Measurements from ENCODE around the gene IDI2. TPM values are rescaled to one million over a fixed set of nuclear protein-coding genes. Genes with fewer than 3 reads are reported as not detected.

The IDI2 gene
- total RNA-seq, 3 donors from 2014 or later, result not detected

DNA sequence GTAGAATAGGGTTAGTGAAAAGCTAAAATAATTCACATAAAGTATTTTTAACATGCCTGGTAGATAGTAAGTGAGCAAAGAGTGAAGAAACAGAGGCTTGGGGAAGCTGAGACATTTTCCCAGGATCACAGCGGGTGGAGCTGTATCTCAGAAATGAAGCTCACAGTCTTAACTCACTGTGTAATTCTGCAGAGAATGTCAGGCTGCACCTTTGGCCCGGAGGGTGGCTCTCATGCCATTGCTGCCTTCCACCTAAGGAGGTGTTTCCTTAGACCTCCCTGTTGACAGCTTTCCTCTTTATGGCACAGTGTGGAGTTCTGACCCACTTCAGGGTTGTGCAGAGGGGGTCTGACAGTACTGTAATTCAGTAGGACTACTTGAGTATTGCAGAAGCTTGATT, 40.3 kb downstream of the IDI2 start:
- TF ChIP-seq, protein P1, sequence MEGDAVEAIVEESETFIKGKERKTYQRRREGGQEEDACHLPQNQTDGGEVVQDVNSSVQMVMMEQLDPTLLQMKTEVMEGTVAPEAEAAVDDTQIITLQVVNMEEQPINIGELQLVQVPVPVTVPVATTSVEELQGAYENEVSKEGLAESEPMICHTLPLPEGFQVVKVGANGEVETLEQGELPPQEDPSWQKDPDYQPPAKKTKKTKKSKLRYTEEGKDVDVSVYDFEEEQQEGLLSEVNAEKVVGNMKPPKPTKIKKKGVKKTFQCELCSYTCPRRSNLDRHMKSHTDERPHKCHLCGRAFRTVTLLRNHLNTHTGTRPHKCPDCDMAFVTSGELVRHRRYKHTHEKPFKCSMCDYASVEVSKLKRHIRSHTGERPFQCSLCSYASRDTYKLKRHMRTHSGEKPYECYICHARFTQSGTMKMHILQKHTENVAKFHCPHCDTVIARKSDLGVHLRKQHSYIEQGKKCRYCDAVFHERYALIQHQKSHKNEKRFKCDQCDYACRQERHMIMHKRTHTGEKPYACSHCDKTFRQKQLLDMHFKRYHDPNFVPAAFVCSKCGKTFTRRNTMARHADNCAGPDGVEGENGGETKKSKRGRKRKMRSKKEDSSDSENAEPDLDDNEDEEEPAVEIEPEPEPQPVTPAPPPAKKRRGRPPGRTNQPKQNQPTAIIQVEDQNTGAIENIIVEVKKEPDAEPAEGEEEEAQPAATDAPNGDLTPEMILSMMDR (IDR thresholded peaks at IDR 0.05), result no peak
- Histone ChIP-seq H3K9me3 (peaks cover 10% of the 10 kb centered on the region), H3K36me3 (ENCODE audit: low read depth) (no peaks in the 10 kb centered on the region), H3K4me3 (no peak overlapping the region), H3K4me1 (ENCODE audit: low read depth) (peaks cover 15% of the 10 kb centered on the region)
- DNase-seq (no peak), ATAC-seq (no peak)
- intact Hi-C loops (cut with DNase I, micrococcal nuclease), result no loop called here

DNA sequence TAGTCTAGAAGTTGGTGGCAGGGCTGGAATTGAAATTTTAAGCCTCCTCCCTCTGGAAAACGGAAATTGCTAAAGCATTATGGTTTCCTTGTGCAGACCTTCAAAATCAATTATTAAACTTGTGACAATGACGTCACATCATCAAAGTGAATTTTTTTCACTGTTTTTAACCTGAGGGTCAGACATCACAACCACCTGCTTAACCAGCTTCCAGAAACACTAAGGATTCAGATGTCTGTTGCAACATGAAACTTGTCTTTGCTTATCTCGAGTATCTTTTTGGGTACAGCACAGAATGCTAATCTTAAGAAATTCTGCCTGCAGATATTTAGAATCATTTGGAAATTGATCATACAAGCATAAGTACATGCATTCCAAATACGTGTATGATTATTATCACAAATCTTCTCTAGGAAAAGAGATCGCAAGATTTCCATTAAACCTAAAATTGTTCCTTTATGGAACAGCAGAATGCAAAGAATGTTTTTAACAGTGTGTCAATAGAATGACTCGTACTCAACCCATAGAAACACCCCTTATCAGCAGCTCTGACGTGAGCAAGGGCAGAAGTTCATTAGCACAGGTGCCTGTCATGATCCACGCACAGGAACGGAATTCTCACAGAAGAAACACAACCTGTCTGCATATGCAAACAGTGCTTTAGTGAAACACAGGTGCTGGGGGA, 41.5 kb downstream of the IDI2 start:
- ATAC-seq, result no peak

DNA sequence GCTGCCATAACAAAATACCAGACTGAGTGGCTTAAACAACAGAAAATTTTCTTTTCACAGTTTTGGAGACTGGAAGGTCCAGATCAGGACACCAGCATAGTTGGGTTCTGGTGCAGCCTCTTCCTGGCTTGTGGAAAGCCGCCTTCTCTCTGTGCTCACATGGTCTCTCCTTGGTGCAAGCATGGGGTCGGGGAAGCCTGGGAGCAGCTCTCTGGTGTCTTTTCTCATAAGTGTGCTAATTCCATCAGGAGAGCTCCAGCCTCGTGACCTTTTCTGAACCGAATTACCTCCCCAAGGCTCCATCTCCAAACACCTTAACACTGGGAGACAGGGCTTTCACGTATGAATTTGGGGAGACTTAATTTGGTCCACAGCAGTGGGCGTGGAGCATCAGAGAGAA, 42.3 kb downstream of the IDI2 start:
- Histone ChIP-seq H3K36me3 (ENCODE audit: low read depth) (no peaks in the 10 kb centered on the region), H3K4me1 (ENCODE audit: low read depth) (peaks cover 3% of the 10 kb centered on the region), H3K4me3 (no peak overlapping the region), H3K9me3 (peaks cover 30% of the 10 kb centered on the region)
- DNase-seq, result no peak
- ATAC-seq, result no peak
- TF ChIP-seq, protein P1 (IDR thresholded peaks at IDR 0.05), result no peak
- intact Hi-C loops (cut with DNase I, micrococcal nuclease), result no loop called here

More for the DNA sequence above, 41.5 kb downstream of the IDI2 start:
- no peak overlapping the region for H3K4me3 ChIP-seq
- peaks cover 7% of the 10 kb centered on the region for H3K4me1 ChIP-seq (ENCODE audit: low read depth)
- no peak for DNase-seq
- H3K9me3 ChIP-seq, result peaks cover 23% of the 10 kb centered on the region
- intact Hi-C loops (cut with DNase I, micrococcal nuclease), result no loop called here
- TF ChIP-seq, protein P1 (IDR thresholded peaks at IDR 0.05), result no peak
- H3K36me3 ChIP-seq (ENCODE audit: low read depth), result no peaks in the 10 kb centered on the region

DNA sequence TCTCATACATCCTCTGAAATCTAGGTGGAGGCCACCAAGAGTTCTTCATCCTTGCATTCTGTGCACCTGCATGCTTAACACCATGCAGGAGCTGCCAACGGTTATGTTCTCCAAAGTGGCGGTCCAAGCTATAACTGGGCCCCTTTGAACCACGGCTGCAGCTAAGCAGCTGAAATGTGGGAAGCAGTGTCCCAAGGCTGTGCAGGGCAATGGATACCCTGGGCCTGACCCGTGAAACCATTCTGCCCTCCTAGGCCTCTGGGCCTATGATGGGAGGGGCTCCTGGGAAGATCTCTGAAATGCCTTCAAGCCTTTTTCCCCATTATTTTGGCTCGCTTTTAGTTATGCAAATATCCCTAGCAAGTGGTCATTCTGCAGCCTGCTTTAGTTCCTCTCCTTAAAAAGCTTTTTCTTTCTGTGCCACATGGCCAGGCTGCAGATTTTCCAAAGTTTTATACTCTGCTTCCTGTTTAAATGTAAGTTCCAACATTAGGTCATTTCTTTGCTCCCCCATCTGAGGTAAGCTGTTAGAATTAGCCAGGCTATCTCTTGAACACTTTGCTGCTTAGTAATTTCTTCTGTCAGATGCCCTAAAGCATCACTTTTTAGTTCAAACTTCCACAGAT, 45.1 kb downstream of the IDI2 start:
- H3K36me3 ChIP-seq (ENCODE audit: low read depth), result no peaks in the 10 kb centered on the region
- no peaks in the 10 kb centered on the region for H3K4me1 ChIP-seq (ENCODE audit: low read depth)
- DNase-seq (no peak), ATAC-seq (no peak)
- no peak overlapping the region for H3K4me3 ChIP-seq
- peaks cover 31% of the 10 kb centered on the region for H3K9me3 ChIP-seq
- TF ChIP-seq, protein P1 (IDR thresholded peaks at IDR 0.05), result no peak
- intact Hi-C loops (cut with DNase I, micrococcal nuclease), result no loop called here

DNA sequence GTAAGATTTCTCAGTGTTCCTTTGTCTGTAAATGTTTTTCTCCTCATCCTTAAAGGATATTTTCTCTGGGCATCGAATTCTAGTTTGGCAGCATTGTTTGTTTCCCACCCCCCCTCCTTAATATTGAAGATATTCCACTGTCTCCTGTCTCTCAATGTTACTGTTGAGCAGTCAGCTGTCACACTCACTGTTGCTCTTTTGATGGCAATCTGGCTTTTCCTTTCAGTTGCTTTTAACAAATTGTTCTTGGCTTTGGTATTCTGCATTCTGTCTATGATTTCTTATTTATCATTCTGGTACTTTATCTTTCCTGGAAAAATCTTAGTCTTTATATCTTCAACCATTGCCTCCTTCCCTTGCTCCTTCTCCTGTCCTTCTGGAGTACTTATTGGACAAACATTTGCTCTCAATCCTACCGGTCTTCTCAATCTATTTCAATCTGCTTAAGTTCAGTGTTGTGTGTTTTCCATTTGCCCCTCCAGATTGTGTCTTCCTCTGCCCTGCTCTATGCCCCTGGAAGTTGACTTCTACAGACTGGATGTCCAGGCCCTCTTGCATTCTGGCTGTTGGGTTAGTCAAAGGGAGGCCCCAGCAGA, 46.7 kb downstream of the IDI2 start:
- ATAC-seq (no peak), DNase-seq (no peak)
- Histone ChIP-seq H3K9me3 (peaks cover 31% of the 10 kb centered on the region), H3K4me3 (no peak overlapping the region), H3K4me1 (ENCODE audit: low read depth) (no peaks in the 10 kb centered on the region), H3K36me3 (ENCODE audit: low read depth) (no peaks in the 10 kb centered on the region)
- intact Hi-C loops (cut with DNase I, micrococcal nuclease), result no loop called here
- TF ChIP-seq, protein P1 (IDR thresholded peaks at IDR 0.05), result no peak
